Calu3 (cell line): ENCODE data around the gene DUSP16. TPM values are rescaled to one million over a fixed set of nuclear protein-coding genes. Genes with fewer than 3 reads are reported as not detected.

Experiments used
- BruUV-seq: library from RNA; stranded (reverse); fragments of 400-500 nt; replicated peaks from 2 replicates; lab custom pipeline; 2021; lab: Mats Ljungman, UMichigan
- CTCF ChIA-PET: fragments of 300-600 bp; sonication (Branson Sonifier 250); formaldehyde crosslinking; loops from one replicate; lab custom pipeline; 2022; ENCODE audit warnings: antibody characterized with exemption; lab: Charles Lee
- DNase-seq: peaks from one replicate; pipeline ENCODE4 v3.0.0; 2022
- H3K27ac Mint-ChIP-seq: one replicate; pipeline ENCODE4 v1.8.0; 2022; ENCODE audit warnings: mixed read lengths; ENCODE audit not compliant: unreplicated experiment
- H3K27me3 Mint-ChIP-seq: one replicate; pipeline ENCODE4 v1.8.0; 2022; ENCODE audit warnings: mixed read lengths; ENCODE audit not compliant: unreplicated experiment
- H3K36me3 Mint-ChIP-seq: one replicate; pipeline ENCODE4 v1.8.0; 2022; ENCODE audit warnings: mild to moderate bottlenecking, moderate library complexity, mixed read lengths; ENCODE audit not compliant: insufficient read depth, unreplicated experiment
- H3K4me1 Mint-ChIP-seq: one replicate; pipeline ENCODE4 v1.8.0; 2022; ENCODE audit warnings: mild to moderate bottlenecking, low read depth, mixed read lengths; ENCODE audit not compliant: unreplicated experiment
- H3K4me3 Mint-ChIP-seq: one replicate; pipeline ENCODE4 v1.8.0; 2022; ENCODE audit warnings: mild to moderate bottlenecking, low read depth, moderate library complexity, mixed read lengths; ENCODE audit not compliant: unreplicated experiment
- H3K9me3 Mint-ChIP-seq: one replicate; pipeline ENCODE4 v1.8.0; 2022; ENCODE audit warnings: low read depth, mixed read lengths; ENCODE audit not compliant: unreplicated experiment
- intact Hi-C: fragments of 100-400 bp; cut with micrococcal nuclease; formaldehyde crosslinking; loops from one replicate; pipeline ENCODE4 v1.10.0; 2022; ENCODE audit not compliant: unreplicated experiment
- total RNA-seq: library from RNA; stranded (reverse); gene quantifications from 2 replicates; pipeline ENCODE4 v1.2.3, GENCODE V29; 2022
- TF ChIP-seq, protein P1 (sequence below): fragments of 200-600 bp; IDR thresholded peaks from one replicate; pipeline ENCODE4 v1.8.0; 2022; ENCODE audit warnings: antibody characterized with exemption; ENCODE audit not compliant: unreplicated experiment

DUSP16 gene
- total RNA-seq, 1 experiment from 2014 or later: 25.8 TPM

DNA sequence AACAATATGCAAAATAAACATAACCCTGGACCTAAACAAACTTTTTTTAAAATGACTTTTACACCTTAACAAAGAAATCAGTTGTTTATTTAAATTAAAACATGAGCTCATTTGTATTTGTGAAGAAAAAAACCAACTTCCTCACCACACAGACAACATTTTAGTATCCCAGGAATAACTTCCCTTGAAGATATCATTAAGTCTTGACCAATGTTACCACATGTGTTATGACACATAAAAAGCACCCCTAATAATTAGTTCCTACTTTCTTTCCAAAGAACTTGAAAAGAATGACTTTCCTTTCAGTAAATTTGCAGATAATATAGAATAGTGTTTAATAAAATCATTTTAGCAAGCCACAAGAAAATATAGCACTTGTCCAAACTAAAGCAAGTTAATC is 42.4 kb downstream of the DUSP16 start:
- no peak overlapping the region for H3K4me3 Mint-ChIP-seq
- H3K4me1 Mint-ChIP-seq: no peaks in the 10 kb centered on the region

DNA sequence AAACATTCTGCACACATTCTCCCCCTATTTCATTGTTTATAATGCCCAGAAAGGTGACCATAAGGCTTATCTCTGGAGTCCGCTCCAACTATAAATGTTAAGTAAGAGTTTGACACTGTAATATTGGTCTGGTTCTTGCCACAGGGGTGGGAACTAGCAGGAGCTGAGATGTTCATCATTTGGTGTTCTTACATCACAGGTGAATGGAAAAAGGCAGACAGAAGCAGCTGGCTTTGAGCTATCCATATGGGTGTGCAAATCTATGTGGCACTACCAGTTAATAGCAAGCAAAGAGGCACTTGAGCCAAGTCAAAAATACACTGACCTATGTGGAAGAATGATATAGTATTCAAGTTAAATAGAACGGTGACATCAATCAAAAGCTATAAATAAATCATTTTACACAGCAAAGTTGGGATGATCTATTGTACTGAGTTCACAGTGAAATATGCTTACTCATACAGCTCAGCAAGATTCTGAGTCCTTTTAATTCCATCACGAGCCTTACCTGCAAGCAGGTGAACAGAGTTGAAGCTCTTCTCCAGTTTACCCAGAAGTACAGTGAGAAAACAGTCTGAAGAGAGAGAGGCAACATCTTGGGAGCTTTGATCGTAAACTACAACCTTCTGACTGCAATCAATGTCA is 43.2 kb downstream of the DUSP16 start:
- no peak for DNase-seq

More for the DNA sequence above, 42.4 kb downstream of the DUSP16 start:
- TF ChIP-seq, protein P1, sequence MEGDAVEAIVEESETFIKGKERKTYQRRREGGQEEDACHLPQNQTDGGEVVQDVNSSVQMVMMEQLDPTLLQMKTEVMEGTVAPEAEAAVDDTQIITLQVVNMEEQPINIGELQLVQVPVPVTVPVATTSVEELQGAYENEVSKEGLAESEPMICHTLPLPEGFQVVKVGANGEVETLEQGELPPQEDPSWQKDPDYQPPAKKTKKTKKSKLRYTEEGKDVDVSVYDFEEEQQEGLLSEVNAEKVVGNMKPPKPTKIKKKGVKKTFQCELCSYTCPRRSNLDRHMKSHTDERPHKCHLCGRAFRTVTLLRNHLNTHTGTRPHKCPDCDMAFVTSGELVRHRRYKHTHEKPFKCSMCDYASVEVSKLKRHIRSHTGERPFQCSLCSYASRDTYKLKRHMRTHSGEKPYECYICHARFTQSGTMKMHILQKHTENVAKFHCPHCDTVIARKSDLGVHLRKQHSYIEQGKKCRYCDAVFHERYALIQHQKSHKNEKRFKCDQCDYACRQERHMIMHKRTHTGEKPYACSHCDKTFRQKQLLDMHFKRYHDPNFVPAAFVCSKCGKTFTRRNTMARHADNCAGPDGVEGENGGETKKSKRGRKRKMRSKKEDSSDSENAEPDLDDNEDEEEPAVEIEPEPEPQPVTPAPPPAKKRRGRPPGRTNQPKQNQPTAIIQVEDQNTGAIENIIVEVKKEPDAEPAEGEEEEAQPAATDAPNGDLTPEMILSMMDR: no peak
- H3K27me3 Mint-ChIP-seq: no peaks in the 10 kb centered on the region
- intact Hi-C loops: no loop called here
- no TSS peak for BruUV-seq
- H3K36me3 Mint-ChIP-seq: no peaks in the 10 kb centered on the region
- no peak for DNase-seq
- CTCF ChIA-PET: interaction anchor here (0.6 kb wide), 1 partner anchor 101 kb away, joined by 4 read pairs; no protein-coding TSS in a partner anchor
- H3K9me3 Mint-ChIP-seq: no peaks in the 10 kb centered on the region
- no peak overlapping the region for H3K27ac Mint-ChIP-seq

DNA sequence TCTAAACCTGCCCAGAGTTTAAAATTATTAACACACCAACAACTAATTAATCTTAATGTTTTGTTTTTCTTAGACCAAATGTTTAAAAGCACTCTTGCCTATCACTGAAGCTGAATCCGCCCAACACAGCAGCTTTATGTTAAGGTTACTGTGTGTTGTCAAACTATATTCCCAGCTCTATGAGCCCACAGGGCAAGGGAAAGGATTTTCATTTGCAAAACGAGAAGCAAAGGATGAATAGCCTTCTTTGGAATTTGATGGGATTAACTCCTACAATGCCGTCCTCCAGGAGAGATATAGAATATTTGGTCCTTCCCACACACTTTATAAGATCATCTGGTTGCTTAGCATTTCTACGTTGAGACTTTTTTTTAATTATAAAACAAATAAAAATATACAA is 43.7 kb downstream of the DUSP16 start:
- DNase-seq: no peak
- CTCF ChIA-PET: no interaction called here
- Mint-ChIP-seq H3K9me3 (no peaks in the 10 kb centered on the region), H3K4me1 (no peaks in the 10 kb centered on the region), H3K36me3 (no peaks in the 10 kb centered on the region), H3K27ac (no peak overlapping the region), H3K27me3 (no peaks in the 10 kb centered on the region), H3K4me3 (no peak overlapping the region)
- no TSS peak for BruUV-seq
- intact Hi-C loops: no loop called here
- TF ChIP-seq, protein P1: no peak

More for the DNA sequence above, 43.2 kb downstream of the DUSP16 start:
- no TSS peak for BruUV-seq
- H3K36me3 Mint-ChIP-seq: no peaks in the 10 kb centered on the region
- H3K4me1 Mint-ChIP-seq: no peaks in the 10 kb centered on the region
- H3K27ac Mint-ChIP-seq: no peak overlapping the region
- no peaks in the 10 kb centered on the region for H3K9me3 Mint-ChIP-seq
- H3K27me3 Mint-ChIP-seq: no peaks in the 10 kb centered on the region
- CTCF ChIA-PET: interaction anchor here (0.6 kb wide), 1 partner anchor 102 kb away, joined by 4 read pairs; no protein-coding TSS in a partner anchor
- H3K4me3 Mint-ChIP-seq: no peak overlapping the region
- intact Hi-C loops: no loop called here
- TF ChIP-seq, protein P1: no peak

DNA sequence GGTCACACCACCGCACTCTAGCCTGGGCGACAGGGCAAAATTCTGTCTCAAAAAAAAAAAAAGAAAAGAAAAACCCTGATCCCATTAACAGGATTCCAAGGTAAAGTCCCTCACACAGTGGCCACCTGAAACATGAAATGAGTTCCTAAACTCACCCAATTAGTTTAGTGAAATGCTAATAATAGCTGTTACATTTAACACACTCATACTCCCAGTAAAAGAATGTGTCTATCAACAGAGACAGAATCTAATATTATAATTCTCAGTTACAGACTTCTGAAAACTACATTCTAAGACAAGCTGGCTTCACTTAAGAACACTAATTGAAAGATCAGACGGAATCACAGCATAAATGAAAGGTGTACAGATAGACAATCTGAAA is 44.2 kb downstream of the DUSP16 start:
- DNase-seq: no peak
- H3K27ac Mint-ChIP-seq: no peak overlapping the region
- CTCF ChIA-PET: no interaction called here
- TF ChIP-seq, protein P1: no peak
- intact Hi-C loops: no loop called here
- no peak overlapping the region for H3K4me3 Mint-ChIP-seq
- H3K4me1 Mint-ChIP-seq: no peaks in the 10 kb centered on the region
- H3K9me3 Mint-ChIP-seq: no peaks in the 10 kb centered on the region
- H3K27me3 Mint-ChIP-seq: no peaks in the 10 kb centered on the region
- no TSS peak for BruUV-seq
- no peaks in the 10 kb centered on the region for H3K36me3 Mint-ChIP-seq
